Omental fat pad (tissue), 4 donors: Measurements from ENCODE around the gene SLC9B1. TPM values are rescaled to one million over a fixed set of nuclear protein-coding genes. Genes with fewer than 3 reads are reported as not detected.
"Not testable (repeated sequence)": the region's sequence is repeated elsewhere in the genome, so short reads cannot be mapped to it uniquely, and the experiment has no call there.

Experiments
- ATAC-seq: fragments of 150-250 bp; one replicate; pipeline ENCODE4 v1.9.1; 2016; ENCODE audit warnings: mild to moderate bottlenecking, moderate library complexity; ENCODE audit not compliant: low FRiP score
- DNase-seq: peaks from one replicate; pipeline ENCODE4 v3.0.0-alpha.2; 2019; ENCODE audit warnings: low spot score
- CTCF ChIP-seq, 3 donors: fragments of 450-650 bp; IDR thresholded peaks; one replicate each; pipeline ENCODE4 v1.5.1; 2016 to 2017; ENCODE audit warnings: antibody characterized with exemption in 3 of 3, mild to moderate bottlenecking in 3 of 3, moderate library complexity in 2 of 3
- total RNA-seq, 4 donors: library from RNA; depleted of rRNA; stranded (reverse); fragments of >200 nt; gene quantifications; one replicate each; pipeline ENCODE4 v1.1.0, GENCODE V29; 2016

Gene SLC9B1
- total RNA-seq, 4 donors from 2014 or later, result 0.37 to 1.2 (median 0.83) TPM

- DNase-seq, result no peak
- ATAC-seq, result peak; percentile 76
Observed at GRCh38 chr4:103011378-103012025, 8.0 kb downstream of the SLC9B1 start.

GRCh38 chr4:103010804-103011203 lies 8.7 kb downstream of the SLC9B1 start:
- no peak for TF ChIP-seq CTCF (IDR thresholded peaks at IDR 0.05)
- ATAC-seq (no peak), DNase-seq (no peak)

More at GRCh38 chr4:103011378-103012025, 8.0 kb downstream of the SLC9B1 start:
- no peak for TF ChIP-seq CTCF (IDR thresholded peaks at IDR 0.05)

- no peak for TF ChIP-seq CTCF (IDR thresholded peaks at IDR 0.05)
Observed at GRCh38 chr4:103008875-103009729, 10.4 kb downstream of the SLC9B1 start.

GRCh38 chr4:103002551-103002950 lies 17.0 kb downstream of the SLC9B1 start:
- DNase-seq, result no peak

More at GRCh38 chr4:103008875-103009729, 10.4 kb downstream of the SLC9B1 start:
- DNase-seq, result no peak
- peak; percentile 39 for ATAC-seq

GRCh38 chr4:102994803-102995202 lies 24.7 kb downstream of the SLC9B1 start:
- DNase-seq, result no peak
- no peak for TF ChIP-seq CTCF (IDR thresholded peaks at IDR 0.05)
- ATAC-seq, result no peak

More at GRCh38 chr4:103002551-103002950, 17.0 kb downstream of the SLC9B1 start:
- ATAC-seq, result no peak
- TF ChIP-seq CTCF (IDR thresholded peaks at IDR 0.05), result no peak

- ATAC-seq, DNase-seq: not testable (repeated sequence)
Observed at GRCh38 chr4:102993985-102994384, 25.5 kb downstream of the SLC9B1 start.

GRCh38 chr4:102988429-102989020 lies 31.0 kb downstream of the SLC9B1 start:
- no peak for ATAC-seq
- no peak for TF ChIP-seq CTCF (IDR thresholded peaks at IDR 0.05)
- no peak for DNase-seq
